ENCODE measurements around the gene DNAJB8.

DNAJB8 gene

GRCh38 chr3:128442070-128442469 lies 24.6 kb downstream of the DNAJB8 start:
- no peak for DNase-seq

- no peak for DNase-seq
Observed at GRCh38 chr3:128439226-128439625, 27.5 kb downstream of the DNAJB8 start.

DNA sequence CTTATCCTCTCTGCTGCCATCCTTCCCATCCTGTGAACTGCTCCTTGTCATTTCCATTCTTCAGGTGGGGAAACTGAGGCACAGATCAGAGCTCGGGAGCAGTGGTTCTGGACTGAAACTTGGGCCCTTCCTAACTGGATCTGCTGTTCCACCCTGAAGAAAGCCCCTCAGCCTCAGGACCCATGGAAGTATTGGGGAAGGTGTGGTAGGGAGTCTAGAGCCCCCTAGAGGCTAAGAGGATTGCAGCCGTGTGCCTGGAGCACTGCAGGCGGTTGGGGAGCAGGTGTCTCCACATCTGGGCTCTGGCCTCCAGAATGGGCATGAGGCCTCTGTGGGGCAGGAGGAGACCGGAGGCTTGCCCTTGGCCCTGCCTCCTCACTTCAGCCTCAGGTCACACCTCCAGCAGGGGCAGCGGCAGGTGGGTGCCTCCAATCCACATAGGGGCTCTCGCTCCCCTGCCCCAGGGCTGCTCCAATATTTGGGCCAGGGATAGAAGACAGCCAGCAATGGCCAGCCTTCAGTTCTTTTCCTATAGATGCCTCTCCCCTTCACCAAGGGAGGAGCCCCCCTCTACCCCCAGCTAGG lies 28.1 kb downstream of the DNAJB8 start:
- no peak for DNase-seq

DNA sequence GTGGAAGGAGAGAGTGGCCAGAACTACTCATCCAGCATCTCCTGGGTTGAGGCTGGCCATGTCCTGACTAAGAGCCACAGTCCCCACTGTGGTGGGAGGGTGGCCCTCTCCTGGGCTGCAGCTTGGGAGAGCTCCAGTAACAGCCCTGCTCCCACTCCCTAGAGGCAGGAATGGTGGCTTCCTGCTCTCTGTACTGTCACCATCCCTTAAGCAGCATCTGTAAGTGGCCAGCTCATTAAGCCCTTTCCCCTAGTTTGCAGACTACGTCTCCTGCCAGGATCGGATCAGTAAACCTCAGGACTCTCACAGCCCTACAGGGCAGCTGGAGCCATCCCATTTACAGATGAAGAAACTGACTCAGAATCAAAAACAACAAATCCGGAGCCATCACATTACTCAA lies 30.5 kb downstream of the DNAJB8 start:
- no peak for DNase-seq

DNA sequence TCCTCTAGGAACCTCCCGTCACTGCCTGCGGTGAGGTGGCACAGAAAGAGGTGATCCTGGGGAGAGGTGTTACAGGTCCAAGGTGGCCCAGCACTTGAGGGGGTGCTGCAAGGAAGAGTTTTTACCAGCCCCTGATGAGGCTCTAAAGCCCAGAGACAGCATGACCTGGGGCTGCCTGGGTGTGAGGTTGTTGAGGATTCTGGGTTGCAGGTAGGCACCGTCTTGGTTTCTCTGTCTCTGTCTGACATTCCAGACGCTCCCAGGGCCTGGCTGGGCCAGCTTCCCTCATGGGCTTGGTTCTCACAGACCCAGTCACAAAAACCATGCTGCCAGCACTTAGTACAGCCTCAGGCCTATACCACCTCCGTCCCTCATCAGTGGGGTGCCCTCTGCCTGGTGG lies 31.1 kb downstream of the DNAJB8 start:
- no peak for DNase-seq

DNA sequence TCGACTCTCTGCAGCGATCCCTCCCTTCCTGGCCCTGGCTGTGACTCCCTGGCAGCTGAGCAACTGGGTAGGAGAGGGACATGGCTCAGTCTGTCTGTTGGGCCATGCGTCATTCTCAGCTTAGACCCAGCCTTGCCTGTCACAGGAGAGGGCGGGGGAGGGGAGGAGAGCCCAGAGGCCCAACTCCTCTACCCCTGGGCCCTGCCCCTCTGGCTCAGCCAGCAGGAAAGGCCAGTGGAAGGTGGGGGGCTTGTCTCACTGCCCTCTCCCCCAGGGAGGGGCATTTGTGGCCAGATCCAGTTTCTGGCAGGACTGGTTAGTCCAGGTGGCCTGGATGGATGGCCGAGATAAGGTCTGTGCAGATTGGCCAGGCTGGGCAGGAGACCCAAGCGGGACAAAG lies 31.6 kb downstream of the DNAJB8 start:
- no peak for DNase-seq

GRCh38 chr3:128434524-128434923 lies 32.2 kb downstream of the DNAJB8 start:
- DNase-seq = no peak

- DNase-seq = no peak
Observed at GRCh38 chr3:128433837-128434165, 32.9 kb downstream of the DNAJB8 start.

GRCh38 chr3:128432971-128433836 lies 33.5 kb downstream of the DNAJB8 start:
- DNase-seq = no peak

GRCh38 chr3:128432301-128432970 lies 34.3 kb downstream of the DNAJB8 start:
- no peak for DNase-seq

DNA sequence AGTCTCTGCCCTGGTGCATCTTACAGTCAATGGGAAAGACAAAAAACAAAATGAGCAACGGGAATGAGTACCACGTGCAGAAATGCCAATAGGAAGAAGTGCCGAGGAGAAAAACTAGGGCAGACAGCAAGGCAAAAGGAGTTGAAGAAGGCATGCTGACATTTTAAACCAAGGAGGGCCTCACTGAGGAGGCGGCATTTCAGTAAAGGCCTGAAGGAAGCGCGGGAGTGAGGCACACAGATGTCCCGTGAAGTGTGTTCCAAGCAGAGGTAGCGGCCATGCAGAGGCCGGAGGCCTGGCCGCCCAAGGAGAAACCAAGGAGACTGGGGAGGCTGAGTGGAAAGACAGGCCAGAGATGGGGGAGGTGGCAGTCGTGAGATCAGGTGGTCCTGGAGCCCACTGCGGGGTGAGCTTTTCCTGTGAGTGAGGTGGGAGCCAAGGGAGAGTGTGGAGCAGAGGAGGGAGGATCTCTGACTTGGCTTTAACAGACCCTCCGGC lies 34.8 kb downstream of the DNAJB8 start:
- DNase-seq = no peak

GRCh38 chr3:128430731-128431130 lies 36.0 kb downstream of the DNAJB8 start:
- no peak for DNase-seq

DNA sequence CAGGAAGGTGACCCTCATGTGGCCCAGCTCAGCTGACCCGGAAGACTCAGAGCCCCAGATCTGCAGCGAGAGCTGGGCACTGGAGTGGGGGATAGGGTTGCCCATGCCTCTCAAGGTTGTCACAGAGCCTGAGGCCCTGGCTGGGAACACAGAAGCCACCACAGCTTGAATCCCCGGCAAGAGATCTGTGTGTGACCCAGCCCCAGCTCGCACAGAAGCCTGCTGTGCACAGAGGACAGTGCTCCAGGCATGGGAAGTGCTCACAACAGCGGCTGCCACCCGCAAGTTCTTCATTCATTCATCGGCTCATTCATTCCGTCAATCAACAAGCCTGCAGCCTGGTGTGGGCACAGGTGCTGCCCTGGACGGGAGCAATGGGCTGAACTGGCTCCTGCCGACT lies 36.4 kb downstream of the DNAJB8 start:
- no peak for DNase-seq

GRCh38 chr3:128429751-128430150 lies 36.9 kb downstream of the DNAJB8 start:
- no peak for DNase-seq

- DNase-seq = no peak
Observed at GRCh38 chr3:128429275-128429674, 37.4 kb downstream of the DNAJB8 start.

DNA sequence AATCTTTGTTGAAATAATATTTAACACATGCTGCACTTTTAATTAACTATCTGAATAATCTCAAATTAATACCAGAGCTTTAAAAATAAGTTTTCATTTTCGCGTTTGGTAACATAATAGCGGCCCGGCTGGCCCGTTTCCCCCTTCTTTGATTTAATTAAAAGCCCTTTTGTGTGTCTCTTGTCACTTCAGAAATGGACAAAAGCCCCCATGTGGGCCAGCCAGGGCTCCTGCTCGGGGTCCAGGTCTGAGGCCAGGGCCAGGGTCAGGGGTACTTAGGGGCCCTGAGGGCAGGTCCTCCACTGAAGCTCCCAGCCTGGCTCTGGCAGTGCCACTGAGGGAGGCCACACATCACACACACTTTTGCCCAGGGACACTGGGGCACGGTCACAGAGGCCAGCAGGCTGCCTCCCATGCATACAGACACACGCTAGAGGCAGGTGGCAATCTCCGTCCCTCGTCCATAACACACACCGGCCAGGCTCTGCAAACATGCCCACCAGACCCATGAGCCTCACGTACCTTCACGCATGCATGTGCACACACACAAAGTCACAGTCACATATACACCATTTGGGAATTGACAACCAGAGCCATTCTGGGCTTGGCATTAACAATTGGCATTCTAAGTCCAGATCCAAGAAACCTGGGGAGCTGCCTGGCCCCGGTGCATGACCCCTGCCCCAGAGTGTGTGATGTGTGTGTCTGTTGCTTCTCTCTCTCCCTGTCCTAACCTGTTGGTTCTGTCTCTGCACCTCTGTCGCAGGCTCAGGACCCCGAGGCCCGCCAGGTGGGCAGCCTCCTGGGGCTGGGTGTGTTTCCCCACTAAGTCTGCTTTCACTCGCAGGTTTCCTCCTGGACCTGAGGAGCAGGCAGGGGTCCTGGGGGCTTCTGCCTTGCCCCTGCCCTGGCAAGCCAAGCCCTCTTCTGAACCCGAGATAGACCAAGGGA lies 38.5 kb downstream of the DNAJB8 start:
- no peak for DNase-seq

DNA sequence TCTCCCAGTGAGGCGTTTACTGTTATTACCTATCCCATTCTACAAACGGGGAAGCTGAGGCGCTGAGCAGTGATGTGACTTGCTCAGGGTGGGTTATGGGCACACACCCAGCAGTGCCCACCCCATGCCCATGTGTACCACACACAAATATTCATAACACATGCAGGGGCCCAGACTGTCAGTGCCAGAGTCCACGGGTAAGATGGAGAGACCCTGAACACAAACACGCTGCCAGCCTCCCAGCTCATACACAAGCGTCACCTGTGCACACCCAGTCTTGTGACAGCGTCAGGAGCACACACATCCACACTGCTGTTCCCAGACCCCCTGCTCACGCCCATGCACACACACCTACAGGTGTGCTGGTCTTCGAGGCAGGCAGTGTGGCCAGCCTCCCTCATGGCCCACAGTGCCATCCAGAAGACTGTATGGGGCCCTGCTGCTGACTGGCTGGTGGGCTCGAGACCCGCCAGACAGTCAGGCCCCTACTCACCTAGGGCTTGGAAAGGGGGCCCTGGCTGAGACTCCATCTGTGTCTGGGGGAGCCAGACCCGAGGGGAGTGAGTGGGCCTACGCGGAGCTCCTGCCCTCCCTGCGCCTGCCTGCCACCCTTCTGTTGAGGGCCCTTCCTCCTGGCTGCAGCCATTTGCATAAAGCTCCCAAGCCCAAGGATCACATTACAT lies 39.4 kb downstream of the DNAJB8 start:
- no peak for DNase-seq

DNA sequence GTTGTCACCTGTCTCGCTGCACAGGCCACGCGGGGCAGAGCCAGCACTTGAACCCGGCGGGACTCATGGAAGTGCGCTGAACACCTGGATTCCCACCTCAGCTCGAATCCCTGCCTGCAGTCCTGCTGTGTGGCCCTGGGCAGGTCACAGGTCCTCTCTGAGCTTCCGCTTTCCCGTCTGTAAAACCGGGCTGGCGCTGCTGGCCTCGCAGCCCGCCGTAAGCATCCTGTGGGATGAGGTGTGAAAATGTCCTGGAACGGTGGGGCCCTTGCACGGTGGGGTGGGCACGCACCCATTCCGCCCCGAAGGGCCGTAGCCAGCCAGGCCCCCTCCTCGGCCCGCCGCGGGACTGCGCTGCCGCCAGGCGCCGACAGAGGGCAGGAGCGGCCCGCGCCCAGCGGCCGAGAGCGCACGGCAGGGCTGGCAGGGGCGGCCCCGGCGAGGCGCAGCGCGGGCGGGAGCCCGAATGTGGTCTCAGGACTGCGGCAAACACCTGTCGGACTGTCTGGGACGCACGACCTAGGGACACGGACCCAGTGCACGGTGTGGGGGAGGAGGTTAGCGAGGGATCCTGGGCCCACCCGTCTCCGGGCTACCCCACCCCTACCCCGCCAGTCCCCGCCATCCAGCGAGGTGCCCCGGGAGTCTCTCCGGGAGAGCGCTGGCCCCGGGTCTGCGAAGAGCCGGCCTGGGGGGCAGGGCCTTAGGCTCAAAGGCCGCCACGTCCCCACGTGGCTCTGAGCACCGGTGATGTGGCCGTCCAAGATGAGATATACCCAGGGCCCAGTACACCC lies 40.4 kb downstream of the DNAJB8 start:
- peak; percentile 13 for DNase-seq

DNA sequence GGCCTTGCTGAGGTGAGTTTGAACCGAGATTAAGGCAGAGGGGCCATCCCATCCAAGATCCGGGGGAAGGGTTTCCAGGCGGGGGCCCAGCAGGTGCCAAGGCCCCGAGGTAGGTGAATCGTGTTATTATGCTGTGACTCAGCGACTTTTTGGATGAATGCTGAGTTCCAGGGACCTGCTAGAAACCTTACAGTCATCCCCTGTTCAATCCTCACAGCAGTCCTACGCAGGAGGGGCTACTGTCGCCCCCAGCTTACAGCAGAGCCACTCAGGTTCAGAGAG lies 40.9 kb downstream of the DNAJB8 start:
- DNase-seq = no peak

DNA sequence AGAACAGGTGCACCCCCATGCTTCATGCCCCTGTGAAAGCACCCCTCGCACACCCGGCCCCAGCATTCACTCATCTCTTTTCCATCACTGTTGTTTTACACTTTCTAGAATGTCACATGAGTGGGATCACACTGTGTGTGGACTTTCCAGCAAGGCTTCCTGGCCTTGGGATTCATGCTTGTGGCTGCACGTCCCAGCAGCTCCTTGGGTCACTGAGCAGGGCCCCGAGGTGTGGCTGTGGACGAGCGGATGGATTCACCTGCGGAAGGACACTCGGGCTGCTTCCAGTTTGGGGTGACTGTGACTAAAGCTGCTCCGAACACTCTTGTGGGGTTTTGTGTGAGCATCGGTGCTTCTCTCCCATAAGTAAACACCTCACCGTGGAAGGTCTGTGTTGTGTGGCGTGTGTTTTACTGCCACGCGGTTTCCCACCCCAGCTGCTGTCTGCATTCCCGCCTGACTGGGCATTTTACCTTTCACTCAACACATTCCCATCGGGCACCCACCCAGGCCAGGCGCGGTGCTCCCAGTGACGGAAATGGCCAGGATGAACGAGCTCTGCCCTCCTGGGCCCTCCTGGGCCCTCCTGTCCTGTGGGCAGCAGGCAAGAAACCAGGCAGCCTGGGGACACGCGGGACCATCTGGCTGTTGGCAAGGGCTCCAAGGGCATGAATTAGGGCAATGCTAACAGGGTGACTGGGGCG lies 41.4 kb downstream of the DNAJB8 start:
- DNase-seq = no peak

GRCh38 chr3:128424508-128425069 lies 42.1 kb downstream of the DNAJB8 start:
- DNase-seq = peak; percentile 93

All from fibroblast of skin of right quadriceps (primary cell).